Measurements from ENCODE around the gene SMARCD3. TPM values are rescaled to one million over a fixed set of nuclear protein-coding genes. Genes with fewer than 3 reads are reported as not detected.

SMARCD3 gene
- total RNA-seq, 1 experiment from 2014 or later, result 27.8 TPM

DNA sequence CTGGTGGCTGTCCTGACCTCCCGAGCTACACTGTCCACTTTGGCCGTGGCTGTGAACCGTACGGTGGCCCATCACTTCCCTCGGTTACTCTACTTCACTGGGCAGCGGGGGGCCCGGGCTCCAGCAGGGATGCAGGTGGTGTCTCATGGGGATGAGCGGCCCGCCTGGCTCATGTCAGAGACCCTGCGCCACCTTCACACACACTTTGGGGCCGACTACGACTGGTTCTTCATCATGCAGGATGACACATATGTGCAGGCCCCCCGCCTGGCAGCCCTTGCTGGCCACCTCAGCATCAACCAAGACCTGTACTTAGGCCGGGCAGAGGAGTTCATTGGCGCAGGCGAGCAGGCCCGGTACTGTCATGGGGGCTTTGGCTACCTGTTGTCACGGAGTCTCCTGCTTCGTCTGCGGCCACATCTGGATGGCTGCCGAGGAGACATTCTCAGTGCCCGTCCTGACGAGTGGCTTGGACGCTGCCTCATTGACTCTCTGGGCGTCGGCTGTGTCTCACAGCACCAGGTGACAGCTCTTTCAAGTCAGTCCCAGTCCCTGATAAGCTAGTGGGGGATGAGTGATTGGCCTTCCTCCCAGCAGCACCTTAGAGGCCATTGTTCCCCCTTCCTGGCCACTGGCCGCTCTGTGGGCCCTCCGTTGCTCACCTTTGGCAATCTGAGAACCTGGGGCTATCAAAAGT is 13.3 kb downstream of the SMARCD3 start:
- in situ Hi-C loops (cut with HindIII; ENCODE audit: low pct_unique_long_range_greater_than_20kb, low sequenced_read_pairs) (no loop called here), intact Hi-C loops (cut with micrococcal nuclease; ENCODE audit: unreplicated experiment) (no loop called here)
- Histone ChIP-seq H3K4me3 (ENCODE audit: low read depth in 2 of 2, low read length in 2 of 2) (no peak overlapping the region), H3K9me3 (ENCODE audit: control insufficient read depth, insufficient read depth, low read depth, low read length) (no peaks in the 10 kb centered on the region), H3K27ac (ENCODE audit: low read length) (no peak overlapping the region), H3K4me1 (ENCODE audit: control insufficient read depth, insufficient read depth, low read length) (peaks cover 12% of the 10 kb centered on the region), H3K27me3 (ENCODE audit: control insufficient read depth, insufficient read depth, low read length) (no peaks in the 10 kb centered on the region), H3K36me3 (ENCODE audit: control insufficient read depth, insufficient read depth, low read length) (no peaks in the 10 kb centered on the region; the same call in none of the 2 replicates)
- POLR2A ChIA-PET, result no interaction called here
- ATAC-seq, result no peak
- no peak for TF ChIP-seq TCF7L2 (IDR thresholded peaks at IDR 0.05; ENCODE audit: low read depth, low read length)
- TF ChIP-seq SIN3A (IDR thresholded peaks at IDR 0.05; ENCODE audit: borderline replicate concordance, insufficient read depth, low read depth, low read length), result no peak
- TF ChIP-seq POLR2AphosphoS5 (IDR thresholded peaks at IDR 0.05; ENCODE audit: low read depth, low read length), result no peak
- TF ChIP-seq, protein P1, sequence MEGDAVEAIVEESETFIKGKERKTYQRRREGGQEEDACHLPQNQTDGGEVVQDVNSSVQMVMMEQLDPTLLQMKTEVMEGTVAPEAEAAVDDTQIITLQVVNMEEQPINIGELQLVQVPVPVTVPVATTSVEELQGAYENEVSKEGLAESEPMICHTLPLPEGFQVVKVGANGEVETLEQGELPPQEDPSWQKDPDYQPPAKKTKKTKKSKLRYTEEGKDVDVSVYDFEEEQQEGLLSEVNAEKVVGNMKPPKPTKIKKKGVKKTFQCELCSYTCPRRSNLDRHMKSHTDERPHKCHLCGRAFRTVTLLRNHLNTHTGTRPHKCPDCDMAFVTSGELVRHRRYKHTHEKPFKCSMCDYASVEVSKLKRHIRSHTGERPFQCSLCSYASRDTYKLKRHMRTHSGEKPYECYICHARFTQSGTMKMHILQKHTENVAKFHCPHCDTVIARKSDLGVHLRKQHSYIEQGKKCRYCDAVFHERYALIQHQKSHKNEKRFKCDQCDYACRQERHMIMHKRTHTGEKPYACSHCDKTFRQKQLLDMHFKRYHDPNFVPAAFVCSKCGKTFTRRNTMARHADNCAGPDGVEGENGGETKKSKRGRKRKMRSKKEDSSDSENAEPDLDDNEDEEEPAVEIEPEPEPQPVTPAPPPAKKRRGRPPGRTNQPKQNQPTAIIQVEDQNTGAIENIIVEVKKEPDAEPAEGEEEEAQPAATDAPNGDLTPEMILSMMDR (IDR thresholded peaks at IDR 0.05), result no peak
- TF ChIP-seq, protein P2, sequence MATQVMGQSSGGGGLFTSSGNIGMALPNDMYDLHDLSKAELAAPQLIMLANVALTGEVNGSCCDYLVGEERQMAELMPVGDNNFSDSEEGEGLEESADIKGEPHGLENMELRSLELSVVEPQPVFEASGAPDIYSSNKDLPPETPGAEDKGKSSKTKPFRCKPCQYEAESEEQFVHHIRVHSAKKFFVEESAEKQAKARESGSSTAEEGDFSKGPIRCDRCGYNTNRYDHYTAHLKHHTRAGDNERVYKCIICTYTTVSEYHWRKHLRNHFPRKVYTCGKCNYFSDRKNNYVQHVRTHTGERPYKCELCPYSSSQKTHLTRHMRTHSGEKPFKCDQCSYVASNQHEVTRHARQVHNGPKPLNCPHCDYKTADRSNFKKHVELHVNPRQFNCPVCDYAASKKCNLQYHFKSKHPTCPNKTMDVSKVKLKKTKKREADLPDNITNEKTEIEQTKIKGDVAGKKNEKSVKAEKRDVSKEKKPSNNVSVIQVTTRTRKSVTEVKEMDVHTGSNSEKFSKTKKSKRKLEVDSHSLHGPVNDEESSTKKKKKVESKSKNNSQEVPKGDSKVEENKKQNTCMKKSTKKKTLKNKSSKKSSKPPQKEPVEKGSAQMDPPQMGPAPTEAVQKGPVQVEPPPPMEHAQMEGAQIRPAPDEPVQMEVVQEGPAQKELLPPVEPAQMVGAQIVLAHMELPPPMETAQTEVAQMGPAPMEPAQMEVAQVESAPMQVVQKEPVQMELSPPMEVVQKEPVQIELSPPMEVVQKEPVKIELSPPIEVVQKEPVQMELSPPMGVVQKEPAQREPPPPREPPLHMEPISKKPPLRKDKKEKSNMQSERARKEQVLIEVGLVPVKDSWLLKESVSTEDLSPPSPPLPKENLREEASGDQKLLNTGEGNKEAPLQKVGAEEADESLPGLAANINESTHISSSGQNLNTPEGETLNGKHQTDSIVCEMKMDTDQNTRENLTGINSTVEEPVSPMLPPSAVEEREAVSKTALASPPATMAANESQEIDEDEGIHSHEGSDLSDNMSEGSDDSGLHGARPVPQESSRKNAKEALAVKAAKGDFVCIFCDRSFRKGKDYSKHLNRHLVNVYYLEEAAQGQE (IDR thresholded peaks at IDR 0.05; ENCODE audit: insufficient read depth in 1 of 2, low read depth in 2 of 2, low read length in 1 of 2), result no peak
- CTCF ChIA-PET, result no interaction called here
- no TSS peak for BruUV-seq (replicated peaks)
- DNase-seq (ENCODE audit: low read depth, low spot score), result no peak

DNA sequence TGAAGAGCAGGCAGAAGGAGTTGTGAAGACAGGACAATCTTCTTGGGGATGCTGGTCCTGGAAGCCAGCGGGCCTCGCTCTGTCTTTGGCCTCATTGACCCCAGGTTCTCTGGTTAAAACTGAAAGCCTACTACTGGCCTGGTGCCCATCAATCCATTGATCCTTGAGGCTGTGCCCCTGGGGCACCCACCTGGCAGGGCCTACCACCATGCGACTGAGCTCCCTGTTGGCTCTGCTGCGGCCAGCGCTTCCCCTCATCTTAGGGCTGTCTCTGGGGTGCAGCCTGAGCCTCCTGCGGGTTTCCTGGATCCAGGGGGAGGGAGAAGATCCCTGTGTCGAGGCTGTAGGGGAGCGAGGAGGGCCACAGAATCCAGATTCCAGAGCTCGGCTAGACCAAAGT is 14.7 kb downstream of the SMARCD3 start:
- POLR2A ChIA-PET, result no interaction called here
- Histone ChIP-seq H3K27me3 (ENCODE audit: control insufficient read depth, insufficient read depth, low read length) (no peaks in the 10 kb centered on the region), H3K4me1 (ENCODE audit: control insufficient read depth, insufficient read depth, low read length) (peaks cover 12% of the 10 kb centered on the region), H3K36me3 (ENCODE audit: control insufficient read depth, insufficient read depth, low read length) (no peaks in the 10 kb centered on the region; the same call in 1 of the 2 replicates), H3K9me3 (ENCODE audit: control insufficient read depth, insufficient read depth, low read depth, low read length) (no peaks in the 10 kb centered on the region), H3K27ac (ENCODE audit: low read length) (no peak overlapping the region), H3K4me3 (ENCODE audit: low read depth in 2 of 2, low read length in 2 of 2) (peak overlapping the region; percentile 91 to 96)
- ATAC-seq (no peak), DNase-seq (ENCODE audit: low read depth, low spot score) (no peak)
- intact Hi-C loops (cut with micrococcal nuclease; ENCODE audit: unreplicated experiment) (no loop called here), in situ Hi-C loops (cut with HindIII; ENCODE audit: low pct_unique_long_range_greater_than_20kb, low sequenced_read_pairs) (no loop called here)
- TSS peak; percentile 85 for BruUV-seq (replicated peaks)
- no peak for TF ChIP-seq TCF7L2 (IDR thresholded peaks at IDR 0.05; ENCODE audit: low read depth, low read length)
- no peak for TF ChIP-seq POLR2AphosphoS5 (IDR thresholded peaks at IDR 0.05; ENCODE audit: low read depth, low read length)
- TF ChIP-seq, protein P1 (IDR thresholded peaks at IDR 0.05), result no peak
- TF ChIP-seq, protein P2 (IDR thresholded peaks at IDR 0.05; ENCODE audit: insufficient read depth in 1 of 2, low read depth in 2 of 2, low read length in 1 of 2), result no peak
- no peak for TF ChIP-seq SIN3A (IDR thresholded peaks at IDR 0.05; ENCODE audit: borderline replicate concordance, insufficient read depth, low read depth, low read length)
- CTCF ChIA-PET, result interaction anchor here (0.9 kb wide), 1 partner anchor 11 kb away, joined by 3 read pairs; no protein-coding TSS in a partner anchor

All from Panc1 (cell line).